HG03575 (cell line): ENCODE results near the gene JADE2.

Experiments
- ATAC-seq: cut with Tn5 transposase; IDR thresholded peaks from one replicate; pipeline ENCODE4 v1.9.1; 2021; ENCODE audit not compliant: unreplicated experiment, insufficient number of reproducible peaks, low FRiP score; ENCODE audit errors: extremely low read depth

The JADE2 gene

DNA sequence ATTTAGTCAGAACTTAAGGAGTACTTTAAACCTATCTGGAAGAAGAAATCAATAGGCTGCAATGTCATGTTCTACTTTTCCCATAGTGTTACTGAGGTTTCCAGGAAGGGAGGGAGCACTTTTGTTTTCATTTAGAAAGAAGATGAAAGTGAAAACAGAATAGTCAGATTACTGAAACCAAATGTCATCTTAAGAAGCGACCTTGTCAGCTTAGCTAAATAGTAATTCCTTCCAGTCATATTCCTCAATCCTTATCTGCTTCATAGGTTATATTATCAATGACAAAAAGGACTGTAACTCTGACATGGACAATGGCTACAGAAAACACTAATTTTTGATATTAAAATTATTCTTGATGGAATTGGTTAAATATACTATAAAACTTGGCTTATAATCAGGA is 79.4 kb downstream of the JADE2 start:
- ATAC-seq: no peak

DNA sequence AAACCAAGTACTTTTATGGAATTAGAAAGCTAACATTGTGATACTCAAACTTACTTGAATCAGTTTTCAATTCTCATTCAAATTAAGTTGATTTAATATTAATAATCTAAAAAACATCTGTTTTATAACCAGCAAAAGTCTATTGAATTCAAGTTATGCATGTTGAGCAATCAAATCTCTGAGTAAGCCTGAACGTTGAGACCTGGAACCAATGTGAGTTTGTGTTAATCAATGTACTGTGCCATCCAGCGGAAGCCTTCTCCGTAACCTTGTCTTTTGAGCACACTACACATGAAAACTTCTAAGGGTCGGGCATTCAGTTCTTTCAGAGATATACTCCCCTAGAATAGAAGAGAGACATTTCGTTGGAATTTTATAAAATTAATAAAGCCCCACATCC is 81.3 kb downstream of the JADE2 start:
- ATAC-seq: no peak

DNA sequence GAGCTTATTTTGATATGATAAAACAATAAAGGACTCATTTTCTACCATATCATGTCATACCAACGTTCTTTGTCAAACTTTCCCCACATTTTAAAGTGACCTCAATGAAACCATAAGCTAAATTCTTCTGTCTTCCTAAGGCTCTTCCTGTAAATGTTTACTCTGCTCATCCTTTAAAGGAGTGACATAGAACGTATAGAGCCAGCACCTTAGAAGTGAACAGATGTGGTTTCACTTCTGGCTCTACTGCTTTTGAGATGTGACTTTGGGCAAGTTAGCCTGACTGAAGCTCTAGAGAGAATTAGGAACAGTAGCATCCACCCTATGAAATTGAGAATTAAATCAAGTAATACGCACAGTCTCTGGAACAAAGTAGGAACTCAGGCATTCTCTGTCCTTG is 83.1 kb downstream of the JADE2 start:
- ATAC-seq: no peak

DNA sequence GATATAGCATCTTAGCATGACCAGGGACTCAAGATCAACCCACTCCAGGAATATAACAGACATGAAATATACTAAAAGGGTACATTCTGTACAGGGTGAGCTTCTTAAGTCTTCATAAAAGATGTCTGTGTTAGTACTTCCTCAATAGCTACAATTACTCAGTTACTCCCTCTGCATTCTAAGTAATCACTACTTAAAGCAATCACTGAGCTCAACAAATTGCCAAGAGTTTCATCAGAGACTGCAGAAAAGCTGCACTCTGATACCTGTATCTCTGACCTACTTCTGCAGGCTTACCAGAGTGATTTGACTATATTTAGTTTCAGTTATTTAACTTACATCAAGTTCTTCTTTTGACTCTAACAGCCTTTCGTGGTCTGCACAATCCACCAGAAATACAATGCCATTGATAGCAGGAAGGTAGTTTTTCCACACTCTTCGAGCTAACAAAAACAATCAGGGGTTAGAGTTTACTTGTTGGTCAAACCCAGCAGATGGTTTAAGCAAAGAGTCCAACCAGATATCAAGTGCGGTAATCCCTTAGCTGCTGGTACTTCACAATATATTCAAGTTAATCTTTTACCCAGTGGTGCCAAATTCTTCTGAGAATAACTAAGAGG is 83.9 kb downstream of the JADE2 start:
- ATAC-seq: no peak

DNA sequence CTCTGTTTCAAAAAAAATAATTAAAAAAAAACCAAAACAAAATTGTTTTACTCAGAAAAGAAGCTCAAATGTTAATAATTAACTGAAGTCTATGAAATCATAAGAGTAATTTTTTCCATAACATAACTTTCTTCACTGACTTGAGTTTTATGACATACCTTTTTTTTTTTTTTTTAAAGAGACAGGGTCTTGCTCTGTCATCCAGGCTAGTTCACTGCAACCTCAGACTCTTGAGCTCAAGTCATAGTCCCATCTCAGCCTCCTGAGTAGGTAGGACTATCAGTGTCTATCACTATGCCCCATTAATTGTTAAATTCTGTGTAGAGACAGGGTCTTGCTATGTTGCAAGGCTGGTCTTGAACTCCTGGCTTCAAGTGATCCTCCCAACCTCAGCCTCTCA is 85.3 kb downstream of the JADE2 start:
- no peak for ATAC-seq

DNA sequence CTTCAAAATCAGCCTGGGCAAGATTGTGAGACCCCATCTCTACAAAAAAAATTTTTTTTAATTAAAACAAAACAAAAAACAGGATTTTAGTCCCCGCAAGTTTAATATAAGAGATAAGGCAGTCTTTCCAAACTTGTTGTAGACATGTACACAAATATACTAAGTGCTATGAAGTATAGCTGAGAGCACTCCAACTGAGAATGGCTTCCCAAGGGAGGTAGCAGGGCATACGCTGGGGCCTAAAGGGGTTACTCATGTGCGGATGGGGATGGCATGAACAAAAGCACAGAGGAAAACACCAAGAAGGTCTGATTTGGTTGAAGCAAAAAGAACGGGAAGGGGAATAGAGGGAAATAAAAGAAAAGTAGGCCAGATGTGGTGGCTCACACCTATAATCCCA is 86.0 kb downstream of the JADE2 start:
- ATAC-seq: no peak

DNA sequence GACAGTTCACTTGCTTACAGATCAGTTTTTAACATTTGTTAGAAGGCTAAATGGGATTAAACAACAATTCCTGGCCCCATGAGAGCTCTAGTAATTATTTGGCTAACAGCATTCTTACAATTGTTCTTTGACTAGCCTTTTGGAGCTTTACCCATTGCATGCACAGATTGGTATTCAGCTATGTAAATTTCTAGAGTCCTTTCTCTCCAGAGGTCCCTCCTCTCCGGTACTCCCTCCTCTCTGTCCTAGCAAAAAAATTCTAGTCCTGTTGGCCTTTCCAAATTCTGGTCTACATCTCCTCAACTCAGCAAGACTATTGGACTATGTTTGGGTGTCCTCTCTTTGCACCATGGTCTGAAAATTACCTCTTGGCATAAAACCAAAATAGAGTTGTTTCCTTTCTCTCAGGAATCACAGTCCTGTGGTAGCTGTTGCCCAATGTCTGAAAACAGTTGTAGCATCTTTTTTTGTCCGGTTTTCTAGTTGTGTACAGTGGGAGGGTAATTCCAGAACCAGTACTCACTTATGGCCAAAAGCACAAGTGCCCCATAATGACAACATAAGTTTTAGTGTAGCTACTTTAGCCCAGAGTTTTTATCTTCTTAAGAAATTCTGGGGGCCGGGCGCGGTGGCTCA is 89.1 kb downstream of the JADE2 start:
- ATAC-seq: no peak

DNA sequence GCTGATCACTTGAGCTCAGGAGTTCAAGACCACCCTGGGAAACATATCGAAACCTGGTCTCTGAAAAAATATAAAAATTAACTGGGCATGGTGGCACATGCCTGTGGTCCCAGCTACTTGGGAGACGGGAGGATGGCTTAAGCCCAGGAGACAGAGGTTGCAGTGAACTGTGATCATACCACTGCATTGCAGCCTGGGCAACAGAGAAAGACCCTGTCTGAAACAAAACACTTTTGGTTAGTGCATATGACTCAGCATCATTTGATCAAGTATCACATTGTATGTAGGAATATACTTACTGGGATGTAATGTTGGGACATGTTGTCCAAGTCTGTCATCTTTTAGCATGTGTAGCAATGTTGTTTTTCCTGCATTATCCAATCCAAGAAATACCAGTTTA is 95.2 kb downstream of the JADE2 start:
- no peak for ATAC-seq

DNA sequence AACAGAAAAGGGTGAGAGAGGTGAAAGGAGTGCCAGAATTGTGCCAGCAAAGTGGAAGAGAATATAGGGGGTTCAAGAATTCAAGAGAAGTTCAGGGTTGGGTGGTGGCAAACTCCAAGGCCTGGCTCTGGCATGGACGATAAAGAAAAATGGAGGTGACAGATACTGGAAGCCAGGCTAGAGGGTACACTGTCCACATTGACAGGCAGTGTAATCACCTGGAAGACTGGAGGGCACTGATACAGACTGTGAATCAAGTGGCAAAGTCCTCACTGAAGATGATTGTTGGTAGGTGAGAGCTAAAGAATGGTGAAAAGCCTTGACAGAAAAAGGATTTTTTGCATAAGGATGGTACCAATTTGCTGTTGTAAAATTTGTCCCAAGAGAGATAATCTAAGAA is 100.1 kb downstream of the JADE2 start:
- ATAC-seq: no peak

DNA sequence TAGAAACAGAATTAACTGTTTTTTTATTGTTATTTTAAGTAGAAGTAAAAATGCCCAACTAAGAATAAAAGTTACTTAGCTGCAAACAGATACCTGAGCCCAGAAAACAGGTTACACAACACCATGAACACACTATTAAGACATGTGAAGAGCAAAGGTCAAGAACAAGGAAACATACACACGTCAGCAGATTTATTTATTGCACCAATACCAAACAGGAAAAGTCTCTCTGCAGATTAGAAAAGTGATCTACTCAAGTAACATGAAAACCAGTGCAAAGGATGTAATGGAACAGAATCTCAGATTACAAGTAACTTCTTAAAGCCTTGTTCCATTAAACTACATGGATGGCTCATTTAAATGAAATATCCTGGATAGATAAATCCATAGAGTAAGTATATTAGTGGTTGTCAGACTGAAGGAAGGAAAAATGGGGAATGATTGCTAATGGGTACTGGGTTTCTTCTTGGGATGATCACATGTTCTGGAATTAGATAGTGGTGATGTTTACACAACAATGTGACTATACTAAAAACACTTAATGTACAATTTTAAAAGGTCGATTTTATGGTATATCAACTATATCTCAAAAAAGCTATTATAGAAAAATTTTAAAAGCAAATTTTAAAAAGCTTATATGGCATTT is 101.0 kb downstream of the JADE2 start:
- ATAC-seq: no peak
